Measurements from ENCODE around the gene ATP11C. TPM values are rescaled to one million over a fixed set of nuclear protein-coding genes. Genes with fewer than 3 reads are reported as not detected.

ATP11C gene
- polyA plus RNA-seq (2012; ENCODE audit: insufficient read depth, insufficient read length, low read depth): 7.6 TPM

- Histone ChIP-seq H3K27me3 (no peaks in the 10 kb centered on the region), H3K9me3 (no peaks in the 10 kb centered on the region), H3K36me3 (no peaks in the 10 kb centered on the region), H3K4me3 (ENCODE audit: low read depth, low read length) (peak within 1 kb of the TSS; percentile 78), H3K4me1 (no peaks in the 10 kb centered on the region)
- TF ChIP-seq, protein P1, sequence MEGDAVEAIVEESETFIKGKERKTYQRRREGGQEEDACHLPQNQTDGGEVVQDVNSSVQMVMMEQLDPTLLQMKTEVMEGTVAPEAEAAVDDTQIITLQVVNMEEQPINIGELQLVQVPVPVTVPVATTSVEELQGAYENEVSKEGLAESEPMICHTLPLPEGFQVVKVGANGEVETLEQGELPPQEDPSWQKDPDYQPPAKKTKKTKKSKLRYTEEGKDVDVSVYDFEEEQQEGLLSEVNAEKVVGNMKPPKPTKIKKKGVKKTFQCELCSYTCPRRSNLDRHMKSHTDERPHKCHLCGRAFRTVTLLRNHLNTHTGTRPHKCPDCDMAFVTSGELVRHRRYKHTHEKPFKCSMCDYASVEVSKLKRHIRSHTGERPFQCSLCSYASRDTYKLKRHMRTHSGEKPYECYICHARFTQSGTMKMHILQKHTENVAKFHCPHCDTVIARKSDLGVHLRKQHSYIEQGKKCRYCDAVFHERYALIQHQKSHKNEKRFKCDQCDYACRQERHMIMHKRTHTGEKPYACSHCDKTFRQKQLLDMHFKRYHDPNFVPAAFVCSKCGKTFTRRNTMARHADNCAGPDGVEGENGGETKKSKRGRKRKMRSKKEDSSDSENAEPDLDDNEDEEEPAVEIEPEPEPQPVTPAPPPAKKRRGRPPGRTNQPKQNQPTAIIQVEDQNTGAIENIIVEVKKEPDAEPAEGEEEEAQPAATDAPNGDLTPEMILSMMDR (IDR thresholded peaks at IDR 0.05; ENCODE audit: low read depth, low read length): no peak
- DNase-seq: peak; percentile 87
Measured at GRCh38 chrX:139932901-139933796, at the start of gene ATP11C. Gene ATP11C (minus strand): TSS chrX:139933053. CDS start chrX:139932042, 1,011 bp downstream.

DNA sequence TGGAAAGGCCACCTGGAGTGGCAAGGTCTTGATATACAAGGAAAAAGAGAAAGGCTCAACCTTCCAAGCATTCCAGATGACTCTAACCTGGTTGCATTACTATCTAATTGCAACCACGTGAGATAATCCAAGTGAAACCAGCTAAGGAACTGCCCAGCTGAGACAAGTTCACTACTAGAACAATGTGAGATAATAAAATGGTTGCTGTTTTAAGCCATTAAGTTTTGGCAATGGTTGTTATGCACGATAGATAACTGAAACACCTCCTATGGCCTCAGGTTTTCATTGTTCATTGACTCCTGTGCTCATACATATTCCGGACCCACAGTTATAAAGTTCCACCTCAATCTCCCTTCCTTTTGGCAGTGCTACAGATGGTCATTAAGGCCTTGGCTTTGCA is 41.6 kb upstream of the ATP11C start:
- DNase-seq: no peak
- H3K27me3 ChIP-seq: no peaks in the 10 kb centered on the region
- H3K9me3 ChIP-seq: no peaks in the 10 kb centered on the region
- no peaks in the 10 kb centered on the region for H3K36me3 ChIP-seq
- H3K4me1 ChIP-seq: no peaks in the 10 kb centered on the region
- no peak overlapping the region for H3K4me3 ChIP-seq (ENCODE audit: low read depth, low read length)
- TF ChIP-seq, protein P1 (IDR thresholded peaks at IDR 0.05; ENCODE audit: low read depth, low read length): no peak

- H3K4me3 ChIP-seq (ENCODE audit: low read depth, low read length): no peak overlapping the region
- no peaks in the 10 kb centered on the region for H3K36me3 ChIP-seq
- no peak for DNase-seq
- TF ChIP-seq, protein P1 (IDR thresholded peaks at IDR 0.05; ENCODE audit: low read depth, low read length): no peak
- H3K9me3 ChIP-seq: no peaks in the 10 kb centered on the region
- H3K4me1 ChIP-seq: no peaks in the 10 kb centered on the region
- H3K27me3 ChIP-seq: no peaks in the 10 kb centered on the region
Measured at GRCh38 chrX:139972629-139973624, 40.1 kb upstream of the ATP11C start.

GRCh38 chrX:139972113-139972512 is 39.3 kb upstream of the ATP11C start:
- Histone ChIP-seq H3K4me1 (no peaks in the 10 kb centered on the region), H3K27me3 (no peaks in the 10 kb centered on the region), H3K9me3 (no peaks in the 10 kb centered on the region), H3K4me3 (ENCODE audit: low read depth, low read length) (no peak overlapping the region), H3K36me3 (no peaks in the 10 kb centered on the region)
- TF ChIP-seq, protein P1 (IDR thresholded peaks at IDR 0.05; ENCODE audit: low read depth, low read length): no peak
- DNase-seq: no peak

DNA sequence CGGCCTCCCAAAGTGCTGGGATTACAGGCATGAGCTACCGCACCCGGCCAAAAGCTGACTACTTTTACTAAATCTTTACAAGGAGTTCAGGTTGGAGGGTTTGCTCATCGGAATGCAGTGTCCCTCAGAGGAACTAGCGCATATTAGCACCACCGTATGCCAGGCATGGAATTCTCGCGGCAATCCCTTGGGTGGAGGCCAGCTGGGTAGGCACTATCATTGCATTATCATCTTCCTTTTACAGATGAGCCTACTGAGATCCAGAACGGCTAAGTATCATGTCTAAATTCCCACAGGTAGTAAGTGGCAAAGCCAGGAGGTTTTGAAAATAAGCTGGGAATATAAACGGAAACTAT is 38.5 kb upstream of the ATP11C start:
- Histone ChIP-seq H3K4me3 (ENCODE audit: low read depth, low read length) (no peak overlapping the region), H3K36me3 (no peaks in the 10 kb centered on the region), H3K4me1 (no peaks in the 10 kb centered on the region), H3K9me3 (no peaks in the 10 kb centered on the region), H3K27me3 (no peaks in the 10 kb centered on the region)
- no peak for DNase-seq
- TF ChIP-seq, protein P1 (IDR thresholded peaks at IDR 0.05; ENCODE audit: low read depth, low read length): no peak
